AG04450 (cell line): Measurements from ENCODE around the gene ABHD14A. TPM values are rescaled to one million over a fixed set of nuclear protein-coding genes. Genes with fewer than 3 reads are reported as not detected.
"Not testable (repeated sequence)": the region's sequence is repeated elsewhere in the genome, so short reads cannot be mapped to it uniquely, and the experiment has no call there.

Experiments used
- CTCF ChIA-PET: fragments of 300-600, 350-600 bp; formaldehyde crosslinking; extraction: SDS; loops from one replicate; lab custom pipeline; 2022; ENCODE audit warnings: antibody characterized with exemption, inconsistent platforms; lab: Charles Lee
- POLR2A ChIA-PET: fragments of 350-600 bp; formaldehyde crosslinking; extraction: SDS; loops from one replicate; lab custom pipeline; 2021; ENCODE audit warnings: antibody characterized with exemption, inconsistent platforms; lab: Yijun Ruan, JAX
- DNase-seq: peaks from one replicate; pipeline ENCODE4 v3.0.0-alpha.2; 2011; ENCODE audit warnings: low read depth, low spot score
- H3K27ac ChIP-seq: one replicate; pipeline ENCODE4 v1.5.1; 2012; ENCODE audit warnings: low read depth, low read length, control low read depth
- H3K27me3 ChIP-seq: one replicate; pipeline ENCODE4 v1.6.0; 2012; ENCODE audit warnings: low read length; ENCODE audit not compliant: control insufficient read depth, insufficient read depth
- H3K4me3 ChIP-seq: 2 replicates; pipeline ENCODE4 v1.5.1; 2011; ENCODE audit warnings: mild to moderate bottlenecking, low read depth, low read length, control low read depth
- H3K9me3 ChIP-seq: 2 replicates; pipeline ENCODE4 v1.5.1; 2012; ENCODE audit warnings: low read length; ENCODE audit not compliant: control insufficient read depth, insufficient read depth
- polyA plus RNA-seq: library from polyadenylated mRNA; depleted of rRNA; stranded (reverse); fragments of >200 nt; gene quantifications from 2 replicates; pipeline ENCODE4 v1.2.3, GENCODE V29; 2011
- TF ChIP-seq, protein P1 (sequence below): IDR thresholded peaks from 2 replicates; pipeline ENCODE4 v1.5.1; 2011; ENCODE audit warnings: low read depth, low read length, control low read depth, inconsistent platforms

ABHD14A gene
- polyA plus RNA-seq, 1 experiment = 8.2 TPM

DNA sequence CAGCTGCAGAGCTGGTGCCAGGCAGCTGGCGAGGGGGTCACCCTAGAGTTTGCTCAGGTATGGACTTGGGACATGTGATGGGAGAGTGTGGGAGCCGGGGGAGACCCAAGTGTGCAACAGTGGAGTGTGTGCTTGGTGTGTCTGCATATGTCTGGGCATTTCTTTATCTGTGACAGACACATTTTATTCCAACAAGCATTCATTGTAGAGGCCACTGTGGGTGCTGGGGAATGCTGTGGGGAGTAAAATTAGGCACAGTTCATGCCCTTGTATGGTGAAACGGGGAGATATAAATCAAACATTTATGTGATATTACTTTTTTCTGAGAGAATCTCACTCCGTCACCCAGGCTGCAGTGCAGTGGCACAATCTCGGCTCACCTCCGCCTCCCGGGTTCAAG, 12.7 kb downstream of the ABHD14A start:
- no peak for DNase-seq
- Histone ChIP-seq H3K9me3 (no peaks in the 10 kb centered on the region; the same call in 1 of the 2 replicates), H3K4me3 (no peak overlapping the region), H3K27me3 (no peaks in the 10 kb centered on the region), H3K27ac (no peak overlapping the region)
- ChIA-PET CTCF (interaction anchor here (1.6 kb wide), 1 partner anchor 14 kb away, joined by 7 read pairs; the partner anchor contains the start of gene ABHD14B), POLR2A (interaction anchor here (1.1 kb wide), 2 partner anchors 8 to 1418 kb away, joined by 3 to 4 read pairs; partner anchors contain the start of genes HEMK1 and RPL29)
- TF ChIP-seq, protein P1, sequence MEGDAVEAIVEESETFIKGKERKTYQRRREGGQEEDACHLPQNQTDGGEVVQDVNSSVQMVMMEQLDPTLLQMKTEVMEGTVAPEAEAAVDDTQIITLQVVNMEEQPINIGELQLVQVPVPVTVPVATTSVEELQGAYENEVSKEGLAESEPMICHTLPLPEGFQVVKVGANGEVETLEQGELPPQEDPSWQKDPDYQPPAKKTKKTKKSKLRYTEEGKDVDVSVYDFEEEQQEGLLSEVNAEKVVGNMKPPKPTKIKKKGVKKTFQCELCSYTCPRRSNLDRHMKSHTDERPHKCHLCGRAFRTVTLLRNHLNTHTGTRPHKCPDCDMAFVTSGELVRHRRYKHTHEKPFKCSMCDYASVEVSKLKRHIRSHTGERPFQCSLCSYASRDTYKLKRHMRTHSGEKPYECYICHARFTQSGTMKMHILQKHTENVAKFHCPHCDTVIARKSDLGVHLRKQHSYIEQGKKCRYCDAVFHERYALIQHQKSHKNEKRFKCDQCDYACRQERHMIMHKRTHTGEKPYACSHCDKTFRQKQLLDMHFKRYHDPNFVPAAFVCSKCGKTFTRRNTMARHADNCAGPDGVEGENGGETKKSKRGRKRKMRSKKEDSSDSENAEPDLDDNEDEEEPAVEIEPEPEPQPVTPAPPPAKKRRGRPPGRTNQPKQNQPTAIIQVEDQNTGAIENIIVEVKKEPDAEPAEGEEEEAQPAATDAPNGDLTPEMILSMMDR = no peak

DNA sequence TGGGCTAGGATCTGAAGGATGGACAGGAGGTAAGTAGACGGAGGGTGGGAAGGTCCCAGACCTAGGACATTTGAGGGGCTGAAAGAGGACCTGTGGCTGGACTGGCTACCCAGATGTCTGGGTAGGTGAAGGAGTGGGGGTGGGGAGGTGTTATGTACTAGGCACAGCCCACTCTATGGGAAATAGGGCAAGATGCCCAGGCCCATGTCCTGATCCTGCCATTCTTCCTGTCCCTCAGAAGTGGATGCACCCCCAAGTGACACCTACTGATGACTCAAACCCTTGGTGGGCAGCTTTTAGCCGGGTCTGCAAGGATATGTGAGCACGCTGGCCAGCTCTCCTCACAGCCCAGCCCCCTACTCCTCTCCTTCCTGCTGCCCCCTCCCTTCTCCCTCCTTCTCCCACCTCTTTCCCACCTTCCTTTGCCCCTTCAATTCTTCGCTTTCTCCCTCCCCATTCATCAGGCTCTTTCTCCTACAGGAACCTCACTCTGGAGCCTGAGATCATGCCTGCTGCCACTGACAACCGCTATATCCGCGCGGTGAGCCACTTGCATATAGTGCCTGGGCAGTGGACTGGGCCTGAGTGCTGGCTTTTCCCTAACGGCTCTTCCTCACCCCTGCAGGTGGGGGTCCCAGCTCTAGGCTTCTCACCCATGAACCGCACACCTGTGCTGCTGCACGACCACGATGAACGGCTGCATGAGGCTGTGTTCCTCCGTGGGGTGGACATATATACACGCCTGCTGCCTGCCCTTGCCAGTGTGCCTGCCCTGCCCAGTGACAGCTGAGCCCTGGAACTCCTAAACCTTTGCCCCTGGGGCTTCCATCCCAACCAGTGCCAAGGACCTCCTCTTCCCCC, 13.7 kb downstream of the ABHD14A start:
- Histone ChIP-seq H3K4me3 (no peak overlapping the region), H3K27me3 (no peaks in the 10 kb centered on the region), H3K9me3 (no peaks in the 10 kb centered on the region; the same call in 1 of the 2 replicates), H3K27ac (no peak overlapping the region)
- POLR2A ChIA-PET = no interaction called here
- CTCF ChIA-PET = no interaction called here
- no peak for DNase-seq
- TF ChIP-seq, protein P1 = no peak

DNA sequence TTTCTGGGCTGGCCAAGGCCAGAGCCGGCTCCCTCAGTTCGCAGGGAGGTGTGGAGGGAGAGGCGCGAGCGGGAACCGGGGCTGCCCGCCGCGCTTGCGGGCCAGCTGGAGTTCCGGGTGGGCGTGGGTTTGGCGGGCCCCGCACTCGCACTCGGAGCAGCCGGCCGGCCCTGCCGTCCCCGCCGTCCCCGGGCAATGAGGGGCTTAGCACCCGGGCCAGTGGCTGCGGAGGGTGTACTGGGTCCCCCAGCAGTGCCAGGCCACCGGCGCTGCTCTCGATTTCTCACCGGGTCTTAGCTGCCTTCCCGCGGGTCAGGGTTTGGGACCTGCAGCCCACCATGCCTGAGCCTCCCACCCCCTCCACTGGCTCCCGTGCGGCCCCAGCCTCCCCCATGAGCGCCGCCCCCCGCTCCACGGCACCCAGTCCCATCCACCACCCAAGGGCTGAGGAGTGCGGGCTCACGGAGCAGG, 15.7 kb downstream of the ABHD14A start:
- DNase-seq, CTCF ChIA-PET, H3K27me3 ChIP-seq, H3K4me3 ChIP-seq, H3K27ac ChIP-seq, H3K9me3 ChIP-seq: not testable (repeated sequence)
- POLR2A ChIA-PET = interaction anchor here (1.3 to 2.9 kb wide), 2 partner anchors 8 to 66 kb away, joined by 5 to 20 read pairs; partner anchors contain the start of genes ACY1 and DUSP7

DNA sequence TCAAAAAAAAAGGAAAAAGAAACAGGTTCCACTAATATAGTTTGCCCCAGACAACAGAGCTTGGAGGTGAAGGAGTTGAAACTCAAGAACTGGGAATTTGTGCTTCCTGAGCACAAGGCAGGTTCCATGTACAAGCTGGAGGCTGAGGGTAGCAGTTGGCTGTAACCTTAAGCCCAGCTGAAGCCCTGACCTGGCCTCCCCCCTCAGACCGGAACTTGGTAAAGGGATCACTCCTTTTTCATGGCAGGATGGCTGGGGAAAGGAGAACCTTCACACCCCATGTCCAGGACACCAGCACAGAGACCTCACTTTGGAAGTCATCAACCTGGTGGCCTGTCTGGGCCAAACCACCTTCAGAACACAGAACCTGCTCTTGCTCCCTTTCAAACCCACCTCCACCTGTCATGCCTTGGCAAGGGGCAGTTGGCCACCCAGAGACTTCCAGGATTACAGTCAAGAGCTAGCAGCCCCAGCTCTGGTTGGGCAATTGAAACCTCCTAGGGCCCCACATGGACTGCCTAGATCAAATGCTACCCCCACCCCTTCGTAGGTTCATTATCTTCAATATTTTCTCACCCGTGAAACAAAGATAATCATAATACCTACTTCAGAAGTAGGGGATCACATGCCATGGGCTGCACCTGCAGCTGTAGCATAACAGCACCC, 17.3 kb downstream of the ABHD14A start:
- H3K4me3 ChIP-seq = no peak overlapping the region
- TF ChIP-seq, protein P1 = no peak
- H3K9me3 ChIP-seq = no peaks in the 10 kb centered on the region; the same call in 1 of the 2 replicates
- ChIA-PET CTCF (interaction anchor here (1.4 to 2.5 kb wide), 3 partner anchors 9 to 51 kb away, joined by 5 to 8 read pairs (median 5); partner anchors contain the start of genes ABHD14A, ABHD14B and RRP9), POLR2A (interaction anchor here (1.1 to 2.9 kb wide), 5 partner anchors 9 to 68 kb away, joined by 4 to 20 read pairs (median 4); partner anchors contain the start of genes ACY1 and DUSP7)
- H3K27me3 ChIP-seq = no peaks in the 10 kb centered on the region
- DNase-seq = no peak
- H3K27ac ChIP-seq = no peak overlapping the region

DNA sequence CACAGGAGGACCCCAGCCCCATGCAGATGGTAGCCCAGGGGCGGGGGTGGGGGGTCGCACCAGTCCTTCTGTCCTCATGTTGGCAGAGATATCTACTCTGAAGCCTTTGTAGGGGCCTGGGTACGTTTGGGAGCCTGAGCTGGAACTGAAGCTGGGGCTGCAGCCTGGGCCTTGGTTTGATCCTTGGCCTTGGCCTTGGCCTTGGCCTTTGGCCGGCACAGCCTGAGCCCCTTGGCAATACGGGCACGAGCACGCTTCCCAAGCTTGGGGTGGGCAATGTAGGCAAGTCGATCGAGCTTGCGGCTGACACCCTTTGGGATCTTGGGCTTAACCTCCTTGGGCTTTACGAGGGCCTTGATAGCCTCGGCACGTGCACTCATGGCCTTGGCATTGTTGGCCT, 18.8 kb downstream of the ABHD14A start:
- H3K27ac ChIP-seq, H3K9me3 ChIP-seq, H3K27me3 ChIP-seq, H3K4me3 ChIP-seq, DNase-seq: not testable (repeated sequence)
- POLR2A ChIA-PET = interaction anchor here (0.7 to 1.5 kb wide), 3 partner anchors 62 to 198 kb away, joined by 3 to 4 read pairs (median 3); partner anchors contain the start of gene DUSP7
- CTCF ChIA-PET = interaction anchor here (1.4 to 1.8 kb wide), 2 partner anchors 52 to 151 kb away, joined by 3 to 4 read pairs; partner anchors contain the start of gene RRP9
